ENCODE results near the gene LTA4H.

Gene LTA4H

DNA sequence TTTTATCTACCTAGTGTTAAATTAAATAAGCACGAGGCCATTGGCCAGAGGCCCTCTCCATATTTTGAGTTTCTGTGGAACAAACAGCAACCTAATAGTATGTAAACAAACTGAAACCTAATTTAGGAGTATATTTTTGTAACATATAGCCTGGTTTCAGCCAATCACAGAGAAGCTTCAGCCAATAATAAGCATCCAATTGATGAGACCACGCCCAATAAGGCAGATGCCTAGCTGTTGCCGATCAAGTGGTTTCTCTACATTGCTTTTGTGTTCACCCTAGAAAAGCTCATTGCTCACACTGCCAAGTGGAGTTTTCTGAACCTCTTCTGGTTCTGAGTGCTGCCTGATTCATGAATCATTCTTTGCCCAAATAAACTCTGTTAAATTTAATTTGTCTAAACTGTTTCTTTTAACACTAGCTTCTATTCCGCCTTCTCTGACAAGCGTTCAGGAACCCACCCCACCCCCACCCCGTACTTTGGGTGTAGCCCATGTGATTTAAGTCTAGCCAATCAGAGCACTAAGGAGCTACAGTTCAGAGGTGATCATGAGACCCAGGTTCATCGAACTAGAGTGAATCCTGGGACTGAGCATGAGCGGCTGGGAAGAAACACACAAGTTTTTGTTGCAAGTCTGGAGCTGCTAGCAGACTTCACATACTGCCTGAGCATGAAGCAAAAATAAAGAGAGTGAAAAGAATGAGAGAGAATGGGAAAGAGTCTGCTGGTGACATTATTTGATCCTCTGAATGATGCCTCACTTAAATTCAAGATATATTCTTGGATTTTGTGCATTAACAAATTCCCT, 21.5 kb upstream of the LTA4H start:
- no peak for DNase-seq

DNA sequence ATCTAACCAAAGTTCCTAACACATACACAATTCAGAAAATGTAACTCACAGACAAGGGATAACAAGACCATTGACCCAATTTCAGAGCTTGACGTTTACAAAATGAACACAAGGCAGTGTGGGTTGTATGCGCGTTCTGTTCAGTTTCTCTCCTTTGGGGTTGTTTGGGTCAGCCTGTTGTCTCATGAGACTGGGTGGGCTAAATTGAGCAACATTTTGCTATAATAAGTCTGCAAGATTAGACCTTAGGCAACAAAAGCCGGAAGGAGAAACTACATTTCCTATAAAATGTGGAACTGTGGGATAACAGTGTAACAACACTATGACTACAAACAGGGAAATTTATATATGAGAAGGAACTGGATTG, 18.8 kb upstream of the LTA4H start:
- DNase-seq: no peak

DNA sequence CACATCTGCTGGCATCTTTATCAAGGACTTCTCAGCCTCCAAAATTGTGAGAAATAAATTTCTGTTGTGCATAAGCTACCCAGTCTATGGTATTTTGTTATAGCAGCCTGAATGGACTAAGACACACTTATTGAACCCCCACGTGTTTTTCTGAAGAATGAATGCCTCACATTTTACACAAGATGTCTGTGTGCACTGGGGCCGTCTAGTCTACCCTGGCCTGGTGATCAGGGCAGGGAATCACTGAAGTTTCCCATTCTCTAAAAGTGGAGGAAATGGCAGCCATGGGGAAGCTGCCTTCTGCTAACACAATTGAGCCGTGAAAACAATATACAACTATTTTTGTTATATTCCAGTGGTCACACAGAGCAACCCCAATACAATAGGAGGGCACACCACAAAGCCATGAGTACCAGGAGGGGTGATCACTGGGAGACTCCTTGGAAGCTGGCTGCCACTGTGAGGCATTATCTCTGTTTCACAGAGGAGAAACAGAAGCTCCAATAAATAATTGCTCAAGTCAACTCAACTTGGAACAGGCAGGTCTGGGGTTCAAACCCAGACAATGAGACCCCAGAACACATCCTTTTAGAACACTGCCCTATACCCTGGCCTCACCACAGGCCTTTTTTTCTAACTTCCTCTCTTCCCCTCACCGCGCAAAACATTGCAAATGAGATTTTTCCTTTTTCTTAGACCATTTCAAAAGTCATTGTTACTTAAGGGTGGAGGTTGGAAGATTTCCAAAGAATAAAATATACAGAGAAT, 18.3 kb upstream of the LTA4H start:
- DNase-seq: no peak

- no peak for DNase-seq
These were observed 16.5 kb upstream of the LTA4H start for GRCh38 chr12:96051756-96052485.

DNA sequence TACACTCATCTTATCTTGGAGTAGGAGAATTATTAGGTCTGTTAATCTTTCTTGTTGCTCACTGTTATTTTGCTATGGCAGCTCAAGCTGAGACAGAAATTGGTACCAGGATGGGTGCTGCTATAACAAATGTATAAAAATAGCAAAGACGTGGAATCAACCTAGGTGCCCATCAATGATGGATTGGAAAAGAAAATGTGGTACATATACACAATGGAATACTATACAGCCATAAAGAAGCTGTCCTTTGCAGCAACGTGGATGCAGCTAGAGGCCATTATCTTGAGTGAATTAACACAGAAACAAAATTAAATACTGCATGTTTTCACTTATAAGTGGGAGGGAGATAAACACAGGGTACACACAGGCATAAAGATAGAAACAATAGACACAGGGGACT, 14.8 kb upstream of the LTA4H start:
- no peak for DNase-seq

- DNase-seq: no peak
These were observed 13.7 kb upstream of the LTA4H start for GRCh38 chr12:96049101-96049500.

GRCh38 chr12:96048393-96048969, 13.1 kb upstream of the LTA4H start:
- DNase-seq: no peak

- DNase-seq: no peak
These were observed 12.1 kb upstream of the LTA4H start for GRCh38 chr12:96047229-96048211.

- DNase-seq: no peak
These were observed 11.3 kb upstream of the LTA4H start for GRCh38 chr12:96046543-96047228.

DNA sequence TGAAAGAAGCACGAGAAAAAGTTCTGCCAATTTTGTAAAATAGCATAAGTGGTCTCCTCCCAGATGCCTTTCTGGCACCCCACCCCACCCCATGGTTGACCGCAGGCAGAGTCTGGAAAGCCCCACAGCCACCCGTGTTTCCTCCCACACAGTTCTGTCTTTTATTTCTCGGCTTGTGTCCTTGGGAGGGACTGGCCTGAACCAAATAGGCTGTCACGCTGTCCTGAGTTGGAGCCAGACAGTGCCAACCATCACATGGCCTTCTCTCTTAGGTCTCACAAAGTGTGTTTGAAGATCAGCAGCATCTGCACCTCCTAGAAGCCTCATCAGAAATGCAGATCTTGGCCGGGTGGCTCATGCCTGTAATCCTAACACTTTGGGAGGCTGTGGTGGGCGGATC, 10.2 kb upstream of the LTA4H start:
- no peak for DNase-seq

DNA sequence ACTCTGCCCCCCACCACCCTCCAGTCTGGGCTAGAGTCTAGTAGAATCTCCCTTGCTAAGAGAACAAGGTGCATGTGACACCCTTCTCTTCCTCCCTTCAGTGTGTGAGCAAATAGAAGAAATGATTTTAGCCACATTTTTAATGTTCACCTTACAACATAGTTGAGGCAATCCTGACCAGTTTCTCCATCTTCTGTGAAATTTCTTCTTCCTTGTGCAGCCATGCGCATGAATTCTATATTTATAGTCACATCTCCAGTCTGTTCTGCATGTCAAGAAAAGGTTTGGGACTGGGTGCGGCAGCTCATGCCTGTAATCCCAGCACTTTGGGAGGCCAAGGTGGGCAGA, 9.5 kb upstream of the LTA4H start:
- no peak for DNase-seq

DNA sequence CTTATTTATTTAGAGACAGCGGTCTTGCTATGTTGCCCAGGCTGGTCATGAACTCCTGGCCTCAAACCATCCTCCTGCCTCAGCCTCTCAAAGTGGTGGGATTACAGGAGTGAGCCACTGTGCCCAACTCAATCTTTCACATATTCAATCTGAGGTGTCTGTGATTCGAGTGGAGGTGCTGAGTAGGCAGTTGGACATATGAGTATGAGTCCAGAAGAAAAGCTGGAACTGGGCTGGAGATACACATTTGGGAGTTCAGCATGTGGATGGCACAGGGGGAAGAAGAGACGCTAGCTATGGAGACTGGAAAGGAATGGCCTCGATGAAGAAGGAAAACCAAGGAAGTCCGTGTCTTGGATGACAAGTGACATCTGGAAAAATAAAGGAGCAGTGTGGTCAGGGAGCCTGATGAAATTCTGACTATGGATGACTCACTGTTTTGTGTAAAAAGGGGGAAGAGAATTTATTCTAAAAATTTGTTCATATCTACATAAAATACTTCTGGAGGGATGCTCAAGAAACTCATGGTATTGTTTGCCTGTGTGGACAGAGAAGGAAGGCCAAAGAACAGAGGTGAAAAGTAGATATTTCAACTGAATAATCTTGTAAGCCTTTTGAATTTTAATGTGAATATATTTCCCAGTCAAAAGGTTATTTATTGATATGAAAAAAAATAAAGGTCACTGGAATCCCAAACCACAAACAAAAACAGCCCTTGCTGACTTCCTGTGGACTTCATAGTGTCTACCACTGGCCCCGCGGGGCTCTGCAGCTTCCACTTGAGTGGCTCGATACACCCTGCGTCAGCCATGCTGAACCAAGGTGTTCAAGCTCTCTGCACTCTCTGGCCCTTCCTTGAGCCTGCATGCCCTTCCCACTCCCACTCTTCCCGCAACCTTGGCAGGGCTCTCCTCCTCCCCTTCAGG, 8.9 kb upstream of the LTA4H start:
- DNase-seq: no peak

- no peak for DNase-seq
These were observed 5.8 kb upstream of the LTA4H start for GRCh38 chr12:96041181-96041580.

DNA sequence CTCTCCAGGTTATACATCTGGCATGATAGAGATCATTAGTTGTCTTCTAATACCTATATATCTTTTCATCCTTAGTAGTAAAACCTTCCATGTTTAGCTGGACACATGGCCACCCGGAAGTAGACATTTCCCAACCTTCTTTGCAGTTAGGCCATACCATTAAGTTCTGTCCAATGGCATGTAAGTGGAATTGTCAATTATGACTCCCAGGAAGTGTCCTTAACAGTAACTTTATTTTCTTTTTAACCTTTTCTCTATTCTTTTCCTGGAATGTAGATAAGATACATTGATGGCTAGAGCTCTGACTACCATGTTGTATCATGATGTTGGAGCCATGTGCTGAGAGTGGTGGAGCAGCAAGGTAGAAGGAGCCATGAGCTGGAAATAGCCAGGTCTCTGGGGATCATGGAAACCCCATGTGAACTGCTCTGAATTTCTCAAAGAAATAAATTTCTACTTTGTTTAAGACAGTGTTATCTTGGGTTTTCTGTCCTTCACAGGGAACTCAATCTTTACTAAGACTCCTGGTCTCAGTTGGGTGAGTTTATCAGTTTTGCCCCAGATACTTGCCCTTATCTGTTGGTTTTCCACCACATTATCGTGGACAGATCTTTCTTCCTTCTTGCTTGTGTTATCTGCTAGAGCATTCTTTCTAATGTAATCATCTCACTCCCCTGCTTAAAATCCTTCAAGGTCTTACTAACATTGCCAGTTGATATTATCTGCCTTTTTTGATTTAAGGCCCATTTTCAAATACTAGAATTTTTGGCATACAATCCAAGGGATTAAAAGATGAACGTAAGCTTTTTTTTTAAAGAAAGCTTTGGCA, 5.1 kb upstream of the LTA4H start:
- no peak for DNase-seq

GRCh38 chr12:96039516-96039915, 4.1 kb upstream of the LTA4H start:
- no peak for DNase-seq

- no peak for DNase-seq
These were observed 1.5 kb upstream of the LTA4H start for GRCh38 chr12:96036765-96037455.

- no peak for DNase-seq
These were observed 635 bp downstream of the LTA4H start for GRCh38 chr12:96034621-96035282.
